ENCODE data around the gene UBASH3B.

UBASH3B gene

DNA sequence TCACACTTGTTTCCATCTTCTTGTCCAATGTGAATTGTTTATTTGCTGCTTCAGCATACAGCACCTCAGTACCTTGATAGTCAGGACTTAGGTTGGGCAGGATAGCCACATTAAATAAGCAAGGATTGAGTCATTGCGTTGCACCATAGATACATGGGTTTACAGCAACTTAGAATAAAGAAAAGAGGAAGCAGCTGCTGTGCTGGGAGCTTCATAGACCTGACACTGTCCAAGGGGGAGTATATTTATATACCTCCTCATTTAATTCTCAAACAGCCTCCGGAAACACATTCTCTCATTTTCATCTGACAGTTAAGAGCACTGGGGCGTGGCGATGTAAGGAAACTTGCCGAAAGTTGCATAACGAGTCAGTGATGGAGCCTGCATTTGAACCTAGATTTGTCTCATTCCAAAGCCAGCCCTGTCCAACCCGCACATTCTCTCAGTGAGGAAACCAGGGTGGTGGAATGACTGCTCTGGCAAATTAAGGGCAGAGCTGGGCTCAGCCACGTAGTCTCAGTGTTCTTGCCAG is 42.2 kb downstream of the UBASH3B start:
- H3K36me3 ChIP-seq (ENCODE audit: control insufficient read depth, insufficient read depth, low read length, severe bottlenecking), result no peaks in the 10 kb centered on the region
- no peak overlapping the region for H3K4me3 ChIP-seq (ENCODE audit: low read length)
- H3K27me3 ChIP-seq (replicated peaks; ENCODE audit: control insufficient read depth, insufficient read depth, low read length), result no peaks in the 10 kb centered on the region
- peaks cover 1% of the 10 kb centered on the region for H3K4me1 ChIP-seq (ENCODE audit: control insufficient read depth, insufficient read depth, low read length)
- no peak for DNase-seq (ENCODE audit: low read depth)
- H3K9me3 ChIP-seq (ENCODE audit: control insufficient read depth, low read length), result no peaks in the 10 kb centered on the region
- H3K9ac ChIP-seq (ENCODE audit: low read length), result no peak overlapping the region

- H3K36me3 ChIP-seq (ENCODE audit: control insufficient read depth, insufficient read depth, low read length, severe bottlenecking), result no peaks in the 10 kb centered on the region
- no peaks in the 10 kb centered on the region for H3K4me1 ChIP-seq (ENCODE audit: control insufficient read depth, insufficient read depth, low read length)
- no peaks in the 10 kb centered on the region for H3K27me3 ChIP-seq (replicated peaks; ENCODE audit: control insufficient read depth, insufficient read depth, low read length)
- DNase-seq (ENCODE audit: low read depth), result no peak
- no peak overlapping the region for H3K9ac ChIP-seq (ENCODE audit: low read length)
- no peaks in the 10 kb centered on the region for H3K9me3 ChIP-seq (ENCODE audit: control insufficient read depth, low read length)
- no peak overlapping the region for H3K4me3 ChIP-seq (ENCODE audit: low read length)
Measured at GRCh38 chr11:122698392-122698791, 42.9 kb downstream of the UBASH3B start.

- Histone ChIP-seq H3K9me3 (ENCODE audit: control insufficient read depth, low read length) (no peaks in the 10 kb centered on the region), H3K9ac (ENCODE audit: low read length) (no peak overlapping the region), H3K27me3 (replicated peaks; ENCODE audit: control insufficient read depth, insufficient read depth, low read length) (no peaks in the 10 kb centered on the region), H3K36me3 (ENCODE audit: control insufficient read depth, insufficient read depth, low read length, severe bottlenecking) (no peaks in the 10 kb centered on the region), H3K4me1 (ENCODE audit: control insufficient read depth, insufficient read depth, low read length) (peaks cover 2% of the 10 kb centered on the region), H3K4me3 (ENCODE audit: low read length) (no peak overlapping the region)
- DNase-seq (ENCODE audit: low read depth), result no peak
Measured at GRCh38 chr11:122700666-122701065, 45.1 kb downstream of the UBASH3B start.

DNA sequence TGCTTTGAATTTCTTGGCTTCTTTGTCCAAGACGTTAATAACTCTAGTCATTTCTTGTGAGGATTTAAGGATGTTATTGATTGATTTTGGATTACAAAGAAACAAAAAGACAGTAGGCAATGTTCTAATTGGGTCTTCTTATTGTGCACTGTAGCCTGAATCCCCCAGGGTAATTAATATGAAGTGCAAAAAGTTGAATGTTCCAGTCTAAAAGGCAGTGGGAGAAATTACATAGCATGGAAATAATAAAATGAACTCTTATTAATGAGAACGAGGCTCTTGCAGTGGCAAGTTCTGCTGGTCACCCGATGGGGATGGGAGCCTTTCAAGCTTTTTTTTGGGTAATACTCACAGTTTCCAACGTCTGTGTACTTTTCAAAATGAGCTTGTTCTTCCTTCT is 45.6 kb downstream of the UBASH3B start:
- Histone ChIP-seq H3K4me3 (ENCODE audit: low read length) (no peak overlapping the region), H3K9ac (ENCODE audit: low read length) (no peak overlapping the region), H3K9me3 (ENCODE audit: control insufficient read depth, low read length) (no peaks in the 10 kb centered on the region), H3K27me3 (replicated peaks; ENCODE audit: control insufficient read depth, insufficient read depth, low read length) (no peaks in the 10 kb centered on the region), H3K4me1 (ENCODE audit: control insufficient read depth, insufficient read depth, low read length) (peaks cover 7% of the 10 kb centered on the region), H3K36me3 (ENCODE audit: control insufficient read depth, insufficient read depth, low read length, severe bottlenecking) (no peaks in the 10 kb centered on the region)
- no peak for DNase-seq (ENCODE audit: low read depth)

DNA sequence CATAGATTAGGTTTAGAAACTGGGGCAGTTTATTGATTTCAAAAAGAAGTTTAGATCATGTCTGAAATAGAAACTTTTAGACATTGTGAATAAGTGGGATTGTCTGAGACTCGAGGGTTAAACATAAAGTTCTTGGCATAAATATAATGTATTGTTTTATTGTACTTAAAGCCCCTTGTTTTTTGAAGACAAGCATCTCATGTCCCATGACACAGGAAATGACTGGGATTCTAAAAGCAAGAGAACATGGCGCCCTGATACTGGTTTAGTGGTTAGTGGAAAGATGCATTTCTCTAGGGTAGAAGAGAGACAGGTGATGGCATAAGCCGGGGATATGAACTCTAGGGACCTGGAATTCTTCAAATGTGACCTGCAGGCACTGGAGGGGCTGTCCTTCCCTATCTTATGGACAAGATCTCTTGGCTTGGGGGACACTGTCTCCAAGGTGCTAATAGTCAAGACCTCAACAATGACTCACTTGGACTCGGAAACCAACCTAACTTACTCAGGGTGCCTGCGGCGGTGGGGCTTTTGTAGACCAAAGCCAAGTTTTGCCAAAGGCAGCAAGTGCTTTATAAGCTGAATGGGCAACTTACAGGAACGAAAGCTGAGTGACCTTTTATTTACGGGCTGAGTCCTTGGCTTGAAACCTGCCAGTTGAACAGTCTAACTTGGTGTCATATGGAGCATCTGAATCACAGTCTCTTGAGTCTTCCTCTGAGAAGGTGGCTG is 48.2 kb downstream of the UBASH3B start:
- H3K27me3 ChIP-seq (replicated peaks; ENCODE audit: control insufficient read depth, insufficient read depth, low read length), result no peaks in the 10 kb centered on the region
- H3K4me3 ChIP-seq (ENCODE audit: low read length), result no peak overlapping the region
- peaks cover 27% of the 10 kb centered on the region for H3K4me1 ChIP-seq (ENCODE audit: control insufficient read depth, insufficient read depth, low read length)
- no peak overlapping the region for H3K9ac ChIP-seq (ENCODE audit: low read length)
- no peaks in the 10 kb centered on the region for H3K36me3 ChIP-seq (ENCODE audit: control insufficient read depth, insufficient read depth, low read length, severe bottlenecking)
- no peak for DNase-seq (ENCODE audit: low read depth)
- no peaks in the 10 kb centered on the region for H3K9me3 ChIP-seq (ENCODE audit: control insufficient read depth, low read length)

DNA sequence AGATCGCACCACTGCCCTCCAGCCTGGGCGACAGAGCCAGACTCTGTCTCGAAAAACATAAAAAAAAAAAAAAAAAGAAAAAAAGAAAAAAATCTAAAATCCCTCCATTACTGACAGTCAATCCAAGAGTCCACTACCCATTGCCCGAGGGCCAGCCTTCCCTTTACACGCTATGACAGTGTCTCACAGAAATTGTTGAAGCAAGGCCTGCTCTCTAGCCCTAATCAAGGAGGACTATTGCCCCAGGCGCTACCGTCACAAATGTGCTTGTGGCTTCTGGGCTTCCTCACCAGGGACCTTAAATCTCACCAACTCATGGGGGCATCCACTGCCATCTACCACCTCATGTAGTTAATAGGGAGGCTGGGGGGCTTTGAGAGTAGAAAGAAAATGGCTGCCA is 49.9 kb downstream of the UBASH3B start:
- Histone ChIP-seq H3K9ac (ENCODE audit: low read length) (no peak overlapping the region), H3K36me3 (ENCODE audit: control insufficient read depth, insufficient read depth, low read length, severe bottlenecking) (no peaks in the 10 kb centered on the region), H3K4me3 (ENCODE audit: low read length) (no peak overlapping the region), H3K9me3 (ENCODE audit: control insufficient read depth, low read length) (no peaks in the 10 kb centered on the region), H3K27me3 (replicated peaks; ENCODE audit: control insufficient read depth, insufficient read depth, low read length) (no peaks in the 10 kb centered on the region), H3K4me1 (ENCODE audit: control insufficient read depth, insufficient read depth, low read length) (peaks cover 42% of the 10 kb centered on the region)
- no peak for DNase-seq (ENCODE audit: low read depth)

DNA sequence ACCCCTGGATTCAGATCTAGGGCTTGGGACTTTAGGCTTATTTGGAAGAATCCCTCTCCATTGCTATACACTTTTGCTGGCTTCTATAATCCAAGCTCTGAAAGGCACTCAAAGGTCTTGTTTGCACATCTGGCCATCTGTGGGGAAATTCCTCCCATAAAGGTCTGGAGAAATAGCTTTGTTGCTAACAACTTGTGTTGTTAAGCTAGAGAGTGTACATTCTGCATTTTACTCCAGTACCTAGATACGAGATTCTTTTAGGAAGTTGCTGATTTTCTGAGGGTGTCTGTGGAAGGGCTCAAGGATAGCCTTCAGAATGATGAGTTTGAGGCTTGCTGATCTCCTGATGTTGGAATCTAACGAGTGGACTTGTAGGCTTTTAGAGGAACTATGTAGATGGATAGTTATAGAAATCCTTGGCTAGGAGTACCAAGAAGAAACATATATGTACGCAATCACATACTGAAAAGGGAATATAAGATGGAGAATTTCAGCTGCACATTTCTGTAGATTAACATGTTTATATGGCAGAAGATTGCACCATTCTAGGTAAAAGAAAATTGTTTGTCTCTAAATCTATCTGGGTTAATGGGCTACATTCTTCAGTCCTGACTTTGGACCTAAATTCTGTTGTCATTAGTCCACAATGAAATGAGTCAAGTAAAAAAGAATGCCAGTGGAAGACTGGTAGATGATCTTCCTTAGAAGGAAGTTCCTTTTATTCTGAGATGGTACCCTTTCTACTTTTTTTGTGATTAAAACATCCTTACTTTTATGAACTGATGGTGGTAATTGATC is 51.0 kb downstream of the UBASH3B start:
- Histone ChIP-seq H3K9ac (ENCODE audit: low read length) (peak overlapping the region; percentile 77), H3K4me3 (ENCODE audit: low read length) (peak overlapping the region; percentile 55), H3K4me1 (ENCODE audit: control insufficient read depth, insufficient read depth, low read length) (peaks cover 42% of the 10 kb centered on the region), H3K36me3 (ENCODE audit: control insufficient read depth, insufficient read depth, low read length, severe bottlenecking) (no peaks in the 10 kb centered on the region), H3K9me3 (ENCODE audit: control insufficient read depth, low read length) (no peaks in the 10 kb centered on the region), H3K27me3 (replicated peaks; ENCODE audit: control insufficient read depth, insufficient read depth, low read length) (no peaks in the 10 kb centered on the region)
- DNase-seq (ENCODE audit: low read depth), result peak; percentile 79

DNA sequence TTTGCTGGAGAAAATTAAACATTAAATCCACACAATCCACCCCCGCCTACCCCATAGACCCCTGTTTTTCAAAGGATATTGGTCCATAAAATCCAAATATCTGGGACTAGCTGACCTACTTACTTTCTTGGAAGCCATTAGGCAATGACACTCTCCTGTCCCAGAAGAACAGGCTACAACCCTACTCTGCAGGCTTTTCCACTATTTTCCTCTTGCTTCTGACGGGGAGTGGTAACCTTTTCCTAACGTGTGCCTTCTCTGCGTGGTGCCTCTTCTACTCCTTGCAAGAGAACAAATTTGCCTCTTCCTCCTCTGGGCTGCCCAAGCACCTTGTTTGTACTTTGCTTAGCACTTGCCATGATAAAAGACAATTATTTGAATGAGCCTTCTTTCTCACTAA is 51.6 kb downstream of the UBASH3B start:
- peaks cover 44% of the 10 kb centered on the region for H3K4me1 ChIP-seq (ENCODE audit: control insufficient read depth, insufficient read depth, low read length)
- no peaks in the 10 kb centered on the region for H3K36me3 ChIP-seq (ENCODE audit: control insufficient read depth, insufficient read depth, low read length, severe bottlenecking)
- DNase-seq (ENCODE audit: low read depth), result no peak
- H3K9ac ChIP-seq (ENCODE audit: low read length), result peak overlapping the region; percentile 77
- peak overlapping the region; percentile 55 for H3K4me3 ChIP-seq (ENCODE audit: low read length)
- H3K9me3 ChIP-seq (ENCODE audit: control insufficient read depth, low read length), result no peaks in the 10 kb centered on the region
- no peaks in the 10 kb centered on the region for H3K27me3 ChIP-seq (replicated peaks; ENCODE audit: control insufficient read depth, insufficient read depth, low read length)

DNA sequence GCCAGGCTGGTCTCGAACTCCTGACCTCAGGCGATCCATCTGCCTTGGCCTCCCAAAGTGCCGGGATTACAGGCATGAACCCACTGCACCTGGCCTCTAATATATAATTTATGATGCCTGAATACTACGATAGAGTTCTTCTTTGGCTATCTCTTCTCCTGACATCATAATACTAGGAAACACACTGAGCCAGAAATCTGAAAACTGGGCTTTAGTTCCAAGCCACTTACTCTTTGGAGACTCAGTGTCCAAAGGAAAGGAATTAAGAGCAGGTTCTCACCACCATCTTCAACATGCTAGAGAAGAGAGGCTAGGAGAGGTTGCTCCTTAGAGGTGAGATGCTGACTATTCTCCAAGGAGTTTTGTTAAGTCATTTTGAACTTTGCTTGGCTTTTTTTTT is 52.4 kb downstream of the UBASH3B start:
- Histone ChIP-seq H3K27me3 (replicated peaks; ENCODE audit: control insufficient read depth, insufficient read depth, low read length) (no peaks in the 10 kb centered on the region), H3K4me3 (ENCODE audit: low read length) (no peak overlapping the region), H3K9me3 (ENCODE audit: control insufficient read depth, low read length) (no peaks in the 10 kb centered on the region), H3K9ac (ENCODE audit: low read length) (no peak overlapping the region), H3K4me1 (ENCODE audit: control insufficient read depth, insufficient read depth, low read length) (peaks cover 47% of the 10 kb centered on the region), H3K36me3 (ENCODE audit: control insufficient read depth, insufficient read depth, low read length, severe bottlenecking) (no peaks in the 10 kb centered on the region)
- no peak for DNase-seq (ENCODE audit: low read depth)

DNA sequence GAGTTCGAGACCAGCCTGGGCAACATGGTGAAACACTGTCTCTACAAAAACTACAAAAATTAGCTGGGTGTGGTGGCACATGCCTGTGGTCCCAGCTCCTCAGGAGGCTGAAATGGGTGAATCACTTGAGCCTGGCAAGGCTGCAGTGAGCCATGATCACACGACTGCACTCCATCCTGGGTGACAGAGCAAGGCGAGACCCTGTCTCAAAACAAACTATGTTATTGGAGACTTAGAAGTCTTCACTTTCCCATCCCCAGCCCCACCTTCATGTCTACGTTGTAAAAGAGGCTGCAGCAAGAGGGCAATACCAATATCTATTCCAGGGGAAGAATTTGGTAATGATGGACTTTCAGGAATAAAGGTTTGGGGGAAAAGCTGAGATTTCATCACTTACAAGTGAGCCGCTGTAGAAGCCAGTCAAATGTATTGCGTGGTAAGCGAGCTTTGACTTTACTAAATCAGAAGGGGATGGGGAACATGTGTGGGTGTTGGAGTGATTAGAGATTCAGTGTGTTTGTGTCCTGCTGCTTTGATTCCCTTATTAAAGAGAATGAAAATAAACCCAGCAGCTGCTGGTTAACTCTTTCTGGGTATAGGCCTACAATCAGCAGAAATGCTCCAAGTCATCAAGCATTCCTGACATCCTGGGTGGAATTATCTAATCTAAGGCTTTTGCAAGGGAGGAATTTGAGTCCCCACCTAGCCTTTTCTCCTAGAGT is 53.7 kb downstream of the UBASH3B start:
- Histone ChIP-seq H3K4me1 (ENCODE audit: control insufficient read depth, insufficient read depth, low read length) (peaks cover 47% of the 10 kb centered on the region), H3K36me3 (ENCODE audit: control insufficient read depth, insufficient read depth, low read length, severe bottlenecking) (no peaks in the 10 kb centered on the region), H3K27me3 (replicated peaks; ENCODE audit: control insufficient read depth, insufficient read depth, low read length) (no peaks in the 10 kb centered on the region), H3K9ac (ENCODE audit: low read length) (peak overlapping the region; percentile 50), H3K9me3 (ENCODE audit: control insufficient read depth, low read length) (no peaks in the 10 kb centered on the region), H3K4me3 (ENCODE audit: low read length) (no peak overlapping the region)
- DNase-seq (ENCODE audit: low read depth), result peak; percentile 80

DNA sequence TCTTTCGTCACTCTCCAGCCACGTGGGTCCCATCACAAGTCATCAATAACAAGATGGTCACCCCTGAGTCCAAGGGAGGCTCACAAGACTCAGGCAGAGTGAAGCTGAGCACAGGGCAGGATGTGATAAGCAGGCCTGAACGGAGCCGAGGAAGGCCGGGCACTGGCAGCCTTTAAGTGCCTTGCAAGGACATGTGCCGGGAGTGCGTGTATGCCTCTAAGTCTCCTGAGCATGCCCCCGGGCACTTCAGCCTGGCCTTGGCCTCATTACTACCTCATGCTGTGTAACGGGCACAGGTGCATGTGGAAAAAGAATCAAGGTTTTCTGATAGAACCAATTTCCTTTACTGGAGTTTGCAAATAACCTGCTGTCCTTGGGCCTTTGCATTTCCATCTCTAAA is 55.8 kb downstream of the UBASH3B start:
- Histone ChIP-seq H3K4me1 (ENCODE audit: control insufficient read depth, insufficient read depth, low read length) (peaks cover 44% of the 10 kb centered on the region), H3K4me3 (ENCODE audit: low read length) (no peak overlapping the region), H3K9ac (ENCODE audit: low read length) (no peak overlapping the region), H3K36me3 (ENCODE audit: control insufficient read depth, insufficient read depth, low read length, severe bottlenecking) (no peaks in the 10 kb centered on the region), H3K27me3 (replicated peaks; ENCODE audit: control insufficient read depth, insufficient read depth, low read length) (no peaks in the 10 kb centered on the region), H3K9me3 (ENCODE audit: control insufficient read depth, low read length) (no peaks in the 10 kb centered on the region)
- DNase-seq (ENCODE audit: low read depth), result no peak

Data from adipocyte (in vitro differentiated cells).